Panc1 (cell line): Measurements from ENCODE around the gene SCOC. TPM values are rescaled to one million over a fixed set of nuclear protein-coding genes. Genes with fewer than 3 reads are reported as not detected.

Experiments
- ATAC-seq: fragments of 200-7000 bp; cut with Tn5 transposase; 2 replicates; pipeline ENCODE4 v1.9.1; 2020; ENCODE audit warnings: mild to moderate bottlenecking, moderate library complexity
- BruUV-seq: library from RNA; stranded (reverse); fragments of 400-500 nt; replicated peaks from 2 replicates; lab custom pipeline; 2021; lab: Mats Ljungman, UMichigan
- CTCF ChIA-PET: fragments of 300-600 bp; sonication (Branson Sonifier 250); formaldehyde crosslinking; loops from one replicate; lab custom pipeline; 2022; ENCODE audit warnings: antibody characterized with exemption; lab: Charles Lee
- POLR2A ChIA-PET: fragments of 300-600 bp; sonication (Branson Sonifier 250); formaldehyde crosslinking; loops from one replicate; lab custom pipeline; 2022; ENCODE audit warnings: antibody characterized with exemption; lab: Charles Lee
- DNase-seq: peaks from one replicate; pipeline ENCODE4 v3.0.0-alpha.2; 2010; ENCODE audit warnings: low read depth, low spot score
- H3K27ac ChIP-seq: 2 replicates; pipeline ENCODE4 v1.5.1; 2011; ENCODE audit warnings: mild to moderate bottlenecking, low read length, inconsistent platforms
- H3K27me3 ChIP-seq: fragments of 200-500 bp; sonication (Bioruptor generic); 2 replicates; pipeline ENCODE4 v1.6.0; 2014; ENCODE audit warnings: low read length, inconsistent platforms; ENCODE audit not compliant: control insufficient read depth, insufficient read depth
- H3K36me3 ChIP-seq: fragments of 200-500 bp; sonication (Bioruptor generic); 2 replicates; pipeline ENCODE4 v1.5.1; 2014; ENCODE audit warnings: inconsistent platforms, mild to moderate bottlenecking, low read length, moderate library complexity; ENCODE audit not compliant: control insufficient read depth, insufficient read depth
- H3K4me1 ChIP-seq: 2 replicates; pipeline ENCODE4 v1.5.1; 2011; ENCODE audit warnings: inconsistent platforms, mild to moderate bottlenecking, low read length, moderate library complexity; ENCODE audit not compliant: control insufficient read depth, insufficient read depth
- H3K4me3 ChIP-seq, 2 experiments: 2 replicates each; pipeline ENCODE4 v1.5.1; 2011 to 2012; ENCODE audit warnings: low read depth in 2 of 2, low read length in 2 of 2, mild to moderate bottlenecking in 2 of 2, inconsistent platforms in 1 of 2, moderate library complexity in 1 of 2
- H3K9me3 ChIP-seq: fragments of 200-500 bp; sonication (Bioruptor generic); 2 replicates; pipeline ENCODE4 v1.5.1; 2014; ENCODE audit warnings: low read depth, mild to moderate bottlenecking, inconsistent platforms, low read length, moderate library complexity; ENCODE audit not compliant: control insufficient read depth, insufficient read depth
- CTCF ChIP-seq: fragments of 450-650 bp; IDR thresholded peaks from 2 replicates; pipeline ENCODE4 v1.5.1; 2017; ENCODE audit warnings: mild to moderate bottlenecking
- POLR2AphosphoS5 ChIP-seq: IDR thresholded peaks from 2 replicates; pipeline ENCODE4 v1.6.1; 2012; ENCODE audit warnings: mild to moderate bottlenecking, low read depth, low read length, moderate library complexity
- REST ChIP-seq, 2 experiments: IDR thresholded peaks; 2 replicates each; pipeline ENCODE4 v1.6.1; 2011 to 2012; ENCODE audit warnings: low read depth in 2 of 2, control low read depth in 1 of 2, low read length in 1 of 2, mild to moderate bottlenecking in 1 of 2, moderate library complexity in 1 of 2; ENCODE audit not compliant: insufficient read depth in 1 of 2
- SIN3A ChIP-seq: IDR thresholded peaks from 2 replicates; pipeline ENCODE4 v1.6.1; 2012; ENCODE audit warnings: low read depth, mild to moderate bottlenecking, low read length, moderate library complexity, borderline replicate concordance; ENCODE audit not compliant: insufficient read depth
- TCF7L2 ChIP-seq: IDR thresholded peaks from 2 replicates; pipeline ENCODE4 v1.6.1; 2011; ENCODE audit warnings: mild to moderate bottlenecking, low read depth, low read length, inconsistent platforms
- in situ Hi-C: cut with HindIII; loops from 2 replicates; pipeline ENCODE4 v1.10.0; 2016; ENCODE audit warnings: low sequenced_read_pairs, low pct_unique_long_range_greater_than_20kb
- intact Hi-C: fragments of 100-400 bp; cut with micrococcal nuclease; formaldehyde crosslinking; loops from one replicate; pipeline ENCODE4 v1.10.0; 2022; ENCODE audit not compliant: unreplicated experiment
- total RNA-seq: library from RNA; stranded (reverse); gene quantifications from one replicate; pipeline ENCODE4 v1.2.1, GENCODE V29; 2021; ENCODE audit not compliant: unreplicated experiment

SCOC gene
- total RNA-seq, 1 experiment from 2014 or later, result 30.2 TPM

- H3K4me3 ChIP-seq, result peak overlapping the region; percentile 92 to 93
- H3K27me3 ChIP-seq, result no peaks in the 10 kb centered on the region
- CTCF ChIA-PET, result interaction anchor here (1.5 kb wide), 1 partner anchor 44 kb away, joined by 4 read pairs; no protein-coding TSS in a partner anchor
- H3K36me3 ChIP-seq, result peaks cover 7% of the 10 kb centered on the region
- no peaks in the 10 kb centered on the region for H3K9me3 ChIP-seq
- DNase-seq (no peak), ATAC-seq (no peak)
- H3K27ac ChIP-seq, result peak overlapping the region; percentile 82
- POLR2A ChIA-PET, result no interaction called here
- in situ Hi-C loops, result no loop called here
- peaks cover 13% of the 10 kb centered on the region for H3K4me1 ChIP-seq
- TF ChIP-seq POLR2AphosphoS5, result no peak
- no peak for TF ChIP-seq REST (IDR thresholded peaks at IDR 0.05; ENCODE audit: insufficient read depth in 1 of 2, low read depth in 2 of 2, low read length in 1 of 2)
- no peak for TF ChIP-seq CTCF
- TF ChIP-seq TCF7L2, result no peak
- TF ChIP-seq SIN3A, result no peak
- BruUV-seq, result no TSS peak
- intact Hi-C loops, result no loop called here
These were observed 658 bp downstream of the SCOC start for GRCh38 chr4:140374130-140374477.

GRCh38 chr4:140382732-140383131 is 9.3 kb downstream of the SCOC start:
- intact Hi-C loops, result no loop called here
- no peak for ATAC-seq
- ChIA-PET CTCF (interaction anchor here (0.5 kb wide), 1 partner anchor 727 kb away, joined by 9 read pairs; no protein-coding TSS in a partner anchor), POLR2A (no interaction called here)
- Histone ChIP-seq H3K4me3 (no peak overlapping the region), H3K4me1 (no peaks in the 10 kb centered on the region), H3K27me3 (no peaks in the 10 kb centered on the region), H3K27ac (no peak overlapping the region), H3K36me3 (peaks cover 3% of the 10 kb centered on the region; the same call in 1 of the 2 replicates), H3K9me3 (no peaks in the 10 kb centered on the region)
- TF ChIP-seq SIN3A, result no peak
- no peak for TF ChIP-seq TCF7L2
- TF ChIP-seq POLR2AphosphoS5, result no peak
- TF ChIP-seq REST (IDR thresholded peaks at IDR 0.05; ENCODE audit: insufficient read depth in 1 of 2, low read depth in 2 of 2, low read length in 1 of 2), result no peak
- TF ChIP-seq CTCF, result no peak
- in situ Hi-C loops, result no loop called here
- DNase-seq, result no peak
- no TSS peak for BruUV-seq
